Hepatocyte (in vitro differentiated cells): ENCODE measurements around the gene TASP1.

ENCODE experiments used
- CTCF ChIP-seq: fragments of 200-600 bp; sonication (generic); IDR thresholded peaks from 2 replicates; pipeline ENCODE4 v1.5.1; 2016; ENCODE audit warnings: antibody characterized with exemption, mild to moderate bottlenecking; ENCODE audit not compliant: poor library complexity
- EZH2 ChIP-seq: fragments of 200-600 bp; sonication (generic); IDR thresholded peaks from 2 replicates; pipeline ENCODE4 v1.6.1; 2016; ENCODE audit warnings: antibody characterized with exemption, mild to moderate bottlenecking, borderline replicate concordance
- EZH2phosphoT487 ChIP-seq: fragments of 200-600 bp; sonication (generic); IDR thresholded peaks from one replicate; pipeline ENCODE4 v1.6.1; 2018; ENCODE audit warnings: antibody characterized with exemption, mild to moderate bottlenecking, low read depth, moderate library complexity; ENCODE audit not compliant: unreplicated experiment, severe bottlenecking

- TF ChIP-seq EZH2: no peak
- TF ChIP-seq CTCF: no peak
- TF ChIP-seq EZH2phosphoT487: no peak
Observed at GRCh38 chr20:13395232-13395631, 243.5 kb downstream of the TASP1 start.
